ENCODE results near the gene CFAP20DC.

CFAP20DC gene

DNA sequence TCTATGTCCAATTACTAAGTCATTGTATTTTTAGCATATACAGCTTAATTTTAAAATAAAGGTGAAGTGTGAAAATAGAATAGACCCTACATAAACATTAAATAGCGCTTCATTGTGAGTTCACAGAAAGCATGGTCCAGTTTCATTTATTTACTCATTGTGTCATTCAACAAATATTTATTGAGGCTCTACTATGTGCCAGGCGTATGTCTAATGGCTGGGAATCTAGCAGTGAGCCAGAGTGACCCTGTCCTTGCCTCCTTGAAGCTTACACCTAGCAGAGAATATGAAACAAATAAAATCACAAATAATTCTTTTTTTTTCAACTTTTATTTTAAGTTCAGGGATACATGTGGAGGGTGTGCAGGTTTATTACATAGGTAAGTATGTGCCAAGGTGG is 161.7 kb downstream of the CFAP20DC start:
- Histone ChIP-seq H3K27me3 (replicated peaks in 2 of 5; ENCODE audit: control insufficient read depth in 4 of 5, insufficient read depth in 5 of 5, low read length in 4 of 5) (no peaks in the 10 kb centered on the region), H3K4me3 (ENCODE audit: control insufficient read depth in 1 of 7, extremely low read depth in 1 of 7, insufficient read depth in 4 of 7, low read depth in 2 of 7, low read length in 6 of 7) (no peak overlapping the region), H3K36me3 (ENCODE audit: control insufficient read depth in 4 of 4, insufficient read depth in 4 of 4, low read length in 3 of 4) (no peaks in the 10 kb centered on the region), H3K4me1 (ENCODE audit: control extremely low read depth in 1 of 4, control insufficient read depth in 4 of 4, insufficient read depth in 4 of 4, low read length in 3 of 4) (peaks cover 0 to 11% (median 5%) of the 10 kb centered on the region in 4 experiments), H3K9me3 (ENCODE audit: control extremely low read depth in 1 of 5, control insufficient read depth in 4 of 5, insufficient read depth in 2 of 5, low read depth in 1 of 5, low read length in 4 of 5) (no peaks in the 10 kb centered on the region), H3K27ac (ENCODE audit: insufficient read depth in 1 of 2, low read depth in 1 of 2, low read length in 2 of 2, poor library complexity in 1 of 2, severe bottlenecking in 2 of 2) (no peak overlapping the region)
- no peak for DNase-seq
- POLR2A ChIA-PET, result no interaction called here
- CTCF ChIA-PET, result interaction anchor here (0.6 to 1.2 kb wide), 3 partner anchors 16 to 98 kb away, joined by 3 read pairs; no protein-coding TSS in a partner anchor
- no CpG with 5 or more reads among the region's 2 CpGs for WGBS (ENCODE audit: insufficient coverage)

DNA sequence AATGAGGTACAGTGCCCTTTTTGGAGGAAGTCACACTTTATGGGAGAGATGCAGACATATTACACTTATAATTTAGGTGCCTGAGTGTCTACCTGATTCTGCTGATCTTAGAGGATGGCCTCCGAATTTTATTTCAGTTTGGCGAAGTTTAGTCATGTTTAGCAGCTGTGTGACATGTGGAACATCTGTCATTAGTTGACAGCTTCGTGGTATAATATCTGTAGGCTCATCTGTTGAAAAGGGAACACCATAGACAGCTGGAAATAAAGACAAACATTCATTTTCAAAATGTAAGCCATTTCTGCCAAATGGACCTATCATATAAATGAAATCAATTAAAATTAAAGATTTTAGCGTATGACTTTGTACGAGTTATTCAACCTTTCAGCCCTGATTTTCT is 165.4 kb downstream of the CFAP20DC start:
- Histone ChIP-seq H3K27me3 (replicated peaks in 2 of 5; ENCODE audit: control insufficient read depth in 4 of 5, insufficient read depth in 5 of 5, low read length in 4 of 5) (no peaks in the 10 kb centered on the region), H3K36me3 (ENCODE audit: control insufficient read depth in 4 of 4, insufficient read depth in 4 of 4, low read length in 3 of 4) (no peaks in the 10 kb centered on the region), H3K27ac (ENCODE audit: insufficient read depth in 1 of 2, low read depth in 1 of 2, low read length in 2 of 2, poor library complexity in 1 of 2, severe bottlenecking in 2 of 2) (no peak overlapping the region), H3K4me3 (ENCODE audit: control insufficient read depth in 1 of 7, extremely low read depth in 1 of 7, insufficient read depth in 4 of 7, low read depth in 2 of 7, low read length in 6 of 7) (no peak overlapping the region), H3K9me3 (ENCODE audit: control extremely low read depth in 1 of 5, control insufficient read depth in 4 of 5, insufficient read depth in 2 of 5, low read depth in 1 of 5, low read length in 4 of 5) (peaks cover 0 to 1% (median 0%) of the 10 kb centered on the region in 5 experiments), H3K4me1 (ENCODE audit: control extremely low read depth in 1 of 4, control insufficient read depth in 4 of 4, insufficient read depth in 4 of 4, low read length in 3 of 4) (peaks cover 0 to 3% (median 1%) of the 10 kb centered on the region in 4 experiments)
- DNase-seq, result peak; percentile 39 to 94 (median 87)
- WGBS (ENCODE audit: insufficient coverage), result no CpG with 5 or more reads among the region's 5 CpGs
- ChIA-PET CTCF (interaction anchor here (1.0 kb wide), 1 partner anchor 114 kb away, joined by 3 read pairs; no protein-coding TSS in a partner anchor), POLR2A (interaction anchor here (0.6 kb wide), 1 partner anchor 11 kb away, joined by 3 read pairs; no protein-coding TSS in a partner anchor)

DNA sequence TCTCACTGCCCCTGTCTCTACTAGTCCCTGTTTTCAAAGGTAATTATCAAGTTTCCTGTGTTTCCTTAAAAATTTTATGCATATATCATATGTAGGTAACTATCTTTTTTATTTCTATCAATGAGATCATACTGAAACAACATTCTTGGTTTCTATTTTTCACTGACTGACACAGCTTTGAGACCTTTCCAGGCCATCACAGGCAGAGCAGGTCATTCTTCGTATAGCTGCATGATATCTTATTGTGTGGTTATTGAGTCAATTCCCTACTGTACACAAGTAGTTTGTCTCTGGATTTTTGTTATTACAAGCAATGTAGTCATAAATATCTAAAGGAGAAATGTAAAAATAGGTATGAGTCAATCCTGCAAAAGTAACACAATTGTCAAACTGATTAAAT is 169.6 kb downstream of the CFAP20DC start:
- Histone ChIP-seq H3K4me1 (ENCODE audit: control extremely low read depth in 1 of 4, control insufficient read depth in 4 of 4, insufficient read depth in 4 of 4, low read length in 3 of 4) (peaks cover 0 to 3% (median 1%) of the 10 kb centered on the region in 4 experiments), H3K27me3 (replicated peaks in 2 of 5; ENCODE audit: control insufficient read depth in 4 of 5, insufficient read depth in 5 of 5, low read length in 4 of 5) (no peaks in the 10 kb centered on the region), H3K27ac (ENCODE audit: insufficient read depth in 1 of 2, low read depth in 1 of 2, low read length in 2 of 2, poor library complexity in 1 of 2, severe bottlenecking in 2 of 2) (no peak overlapping the region), H3K4me3 (ENCODE audit: control insufficient read depth in 1 of 7, extremely low read depth in 1 of 7, insufficient read depth in 4 of 7, low read depth in 2 of 7, low read length in 6 of 7) (no peak overlapping the region), H3K36me3 (ENCODE audit: control insufficient read depth in 4 of 4, insufficient read depth in 4 of 4, low read length in 3 of 4) (no peaks in the 10 kb centered on the region), H3K9me3 (ENCODE audit: control extremely low read depth in 1 of 5, control insufficient read depth in 4 of 5, insufficient read depth in 2 of 5, low read depth in 1 of 5, low read length in 4 of 5) (peaks cover 0 to 1% (median 0%) of the 10 kb centered on the region in 5 experiments)
- WGBS (ENCODE audit: insufficient coverage), result no CpG with 5 or more reads among the region's 1 CpG
- ChIA-PET POLR2A (interaction anchor here (0.6 kb wide), 1 partner anchor 18 kb away, joined by 4 read pairs; no protein-coding TSS in a partner anchor), CTCF (no interaction called here)
- DNase-seq, result no peak

DNA sequence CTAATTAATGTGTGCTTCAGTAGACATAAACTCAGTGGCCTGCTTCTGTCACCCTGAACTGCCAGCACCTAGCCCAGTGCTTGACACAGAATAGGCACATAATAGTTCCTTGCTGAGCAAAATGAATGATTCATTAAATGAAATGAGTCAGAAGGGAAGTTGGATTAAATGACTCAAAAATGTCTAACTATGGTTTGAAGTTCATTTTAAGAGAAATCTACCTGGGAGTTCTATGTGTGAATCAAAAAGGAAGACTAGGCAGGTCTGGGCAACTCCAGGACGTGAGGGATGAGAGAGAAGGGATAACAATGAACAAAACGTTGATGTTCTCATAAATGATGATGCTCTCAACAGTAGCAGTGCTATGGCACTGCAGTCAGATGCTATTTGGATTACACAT is 175.0 kb downstream of the CFAP20DC start:
- POLR2A ChIA-PET, result no interaction called here
- H3K9me3 ChIP-seq (ENCODE audit: control extremely low read depth in 1 of 5, control insufficient read depth in 4 of 5, insufficient read depth in 2 of 5, low read depth in 1 of 5, low read length in 4 of 5), result no peaks in the 10 kb centered on the region
- 93% methylated on average over 2 of the region's 2 CpGs for WGBS (ENCODE audit: insufficient coverage)
- no peak overlapping the region for H3K4me3 ChIP-seq (ENCODE audit: control insufficient read depth in 1 of 7, extremely low read depth in 1 of 7, insufficient read depth in 4 of 7, low read depth in 2 of 7, low read length in 6 of 7)
- peak in 2 of 3 donors; percentile 20 to 36 for DNase-seq
- no peaks in the 10 kb centered on the region for H3K36me3 ChIP-seq (ENCODE audit: control insufficient read depth in 4 of 4, insufficient read depth in 4 of 4, low read length in 3 of 4)
- H3K27me3 ChIP-seq (replicated peaks in 2 of 5; ENCODE audit: control insufficient read depth in 4 of 5, insufficient read depth in 5 of 5, low read length in 4 of 5), result no peaks in the 10 kb centered on the region
- H3K4me1 ChIP-seq (ENCODE audit: control extremely low read depth in 1 of 4, control insufficient read depth in 4 of 4, insufficient read depth in 4 of 4, low read length in 3 of 4), result peaks cover 0 to 8% (median 0%) of the 10 kb centered on the region in 4 experiments
- H3K27ac ChIP-seq (ENCODE audit: insufficient read depth in 1 of 2, low read depth in 1 of 2, low read length in 2 of 2, poor library complexity in 1 of 2, severe bottlenecking in 2 of 2), result no peak overlapping the region
- CTCF ChIA-PET, result no interaction called here

DNA sequence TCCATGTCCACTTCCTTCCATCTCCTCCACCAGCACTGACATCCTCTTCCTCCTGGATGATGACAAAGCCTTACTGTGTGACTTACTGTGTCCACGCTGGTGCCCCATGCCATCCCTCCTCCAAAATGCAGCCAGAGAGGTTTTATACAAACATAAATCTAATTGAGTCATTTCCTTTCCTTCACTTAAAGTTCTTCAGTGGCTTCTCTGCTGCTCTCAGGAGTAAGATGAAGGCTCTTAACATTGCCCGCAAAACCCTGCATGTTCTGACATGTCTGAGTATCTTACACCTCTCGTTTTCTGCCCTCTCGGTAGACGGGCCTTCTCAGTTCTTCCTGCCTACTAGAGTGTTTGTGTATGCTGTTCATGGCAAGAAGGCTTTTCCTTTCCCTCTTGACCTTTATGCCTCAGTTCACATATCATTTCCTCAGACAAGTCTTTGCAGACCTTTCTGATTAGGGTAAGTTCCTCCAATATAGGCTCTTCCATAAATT is 175.5 kb downstream of the CFAP20DC start:
- no peak overlapping the region for H3K27ac ChIP-seq (ENCODE audit: insufficient read depth in 1 of 2, low read depth in 1 of 2, low read length in 2 of 2, poor library complexity in 1 of 2, severe bottlenecking in 2 of 2)
- ChIA-PET CTCF (no interaction called here), POLR2A (interaction anchor here (0.7 kb wide), 1 partner anchor 207 kb away, joined by 3 read pairs; the partner anchor contains the start of gene FAM3D)
- H3K4me1 ChIP-seq (ENCODE audit: control extremely low read depth in 1 of 4, control insufficient read depth in 4 of 4, insufficient read depth in 4 of 4, low read length in 3 of 4), result peaks cover 0 to 8% (median 0%) of the 10 kb centered on the region in 4 experiments
- peak in 2 of 3 donors; percentile 25 to 45 for DNase-seq
- H3K4me3 ChIP-seq (ENCODE audit: control insufficient read depth in 1 of 7, extremely low read depth in 1 of 7, insufficient read depth in 4 of 7, low read depth in 2 of 7, low read length in 6 of 7), result no peak overlapping the region
- H3K9me3 ChIP-seq (ENCODE audit: control extremely low read depth in 1 of 5, control insufficient read depth in 4 of 5, insufficient read depth in 2 of 5, low read depth in 1 of 5, low read length in 4 of 5), result no peaks in the 10 kb centered on the region
- whole genome bisulfite sequencing (ENCODE audit: insufficient coverage), result 17% methylated on average over 1 of the region's 5 CpGs
- H3K27me3 ChIP-seq (replicated peaks in 2 of 5; ENCODE audit: control insufficient read depth in 4 of 5, insufficient read depth in 5 of 5, low read length in 4 of 5), result no peaks in the 10 kb centered on the region
- no peaks in the 10 kb centered on the region for H3K36me3 ChIP-seq (ENCODE audit: control insufficient read depth in 4 of 4, insufficient read depth in 4 of 4, low read length in 3 of 4)

DNA sequence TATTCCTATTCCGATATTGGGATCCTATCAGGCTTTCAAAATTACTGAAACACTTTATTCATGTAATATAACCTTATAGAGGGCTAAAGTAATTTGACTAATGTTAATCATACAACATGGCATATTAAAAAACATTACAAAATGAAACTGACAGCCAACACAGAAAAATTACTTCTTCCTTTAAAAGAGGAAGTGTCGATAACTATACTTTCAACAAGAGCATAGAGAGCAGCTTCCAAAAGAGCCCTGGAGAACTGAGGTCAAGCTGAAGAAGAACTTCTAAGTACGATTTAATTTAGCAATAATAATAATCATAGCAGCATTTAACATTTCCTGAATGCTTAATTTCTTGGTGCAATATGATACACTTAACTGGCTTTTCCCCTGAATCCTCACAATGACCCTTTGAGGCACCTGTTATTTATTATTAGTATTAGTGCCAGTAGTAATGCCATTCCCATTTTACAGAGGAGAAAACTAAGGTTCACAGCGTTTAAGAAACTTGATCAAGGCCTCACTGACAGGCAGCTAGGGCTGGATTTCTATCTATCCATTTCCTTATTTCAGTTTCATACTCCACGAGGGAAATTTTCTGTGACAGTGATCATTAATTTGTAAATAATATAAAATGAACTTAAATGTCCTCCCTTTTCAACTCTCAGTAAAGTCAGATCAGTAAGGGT is 181.6 kb downstream of the CFAP20DC start:
- H3K4me3 ChIP-seq (ENCODE audit: control insufficient read depth in 1 of 7, extremely low read depth in 1 of 7, insufficient read depth in 4 of 7, low read depth in 2 of 7, low read length in 6 of 7), result peak overlapping the region in 1 of 7 experiments; percentile 13
- CTCF ChIA-PET, result no interaction called here

DNA sequence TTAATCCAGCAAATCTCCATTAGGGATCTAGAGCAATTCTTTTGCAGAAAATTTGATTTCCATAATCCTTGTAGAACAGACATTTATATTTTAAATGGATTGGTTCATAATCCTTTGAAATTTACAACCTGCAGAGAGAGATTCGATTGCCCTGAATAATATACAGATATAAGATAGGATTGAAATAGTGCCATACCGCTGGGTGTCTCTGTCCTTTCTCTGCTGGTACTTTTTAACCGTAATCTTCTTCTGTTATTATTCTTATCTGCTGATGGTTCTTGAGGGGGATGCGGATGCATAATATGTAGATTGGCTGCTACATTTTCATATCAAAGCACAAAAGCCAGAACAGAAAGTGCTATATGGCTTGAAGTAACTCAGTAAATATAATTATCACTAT is 182.2 kb downstream of the CFAP20DC start:
- Histone ChIP-seq H3K4me1 (ENCODE audit: control extremely low read depth in 1 of 4, control insufficient read depth in 4 of 4, insufficient read depth in 4 of 4, low read length in 3 of 4) (peaks cover 0 to 16% (median 5%) of the 10 kb centered on the region in 4 experiments), H3K27me3 (replicated peaks in 2 of 5; ENCODE audit: control insufficient read depth in 4 of 5, insufficient read depth in 5 of 5, low read length in 4 of 5) (no peaks in the 10 kb centered on the region), H3K27ac (ENCODE audit: insufficient read depth in 1 of 2, low read depth in 1 of 2, low read length in 2 of 2, poor library complexity in 1 of 2, severe bottlenecking in 2 of 2) (no peak overlapping the region), H3K9me3 (ENCODE audit: control extremely low read depth in 1 of 5, control insufficient read depth in 4 of 5, insufficient read depth in 2 of 5, low read depth in 1 of 5, low read length in 4 of 5) (no peaks in the 10 kb centered on the region), H3K4me3 (ENCODE audit: control insufficient read depth in 1 of 7, extremely low read depth in 1 of 7, insufficient read depth in 4 of 7, low read depth in 2 of 7, low read length in 6 of 7) (no peak overlapping the region), H3K36me3 (ENCODE audit: control insufficient read depth in 4 of 4, insufficient read depth in 4 of 4, low read length in 3 of 4) (no peaks in the 10 kb centered on the region)
- WGBS (ENCODE audit: insufficient coverage), result no CpG with 5 or more reads among the region's 4 CpGs
- DNase-seq, result no peak
- ChIA-PET POLR2A (no interaction called here), CTCF (no interaction called here)

More for the DNA sequence above, 181.6 kb downstream of the CFAP20DC start:
- DNase-seq, result peak in 2 of 3 donors; percentile 72 to 81
- no peaks in the 10 kb centered on the region for H3K9me3 ChIP-seq (ENCODE audit: control extremely low read depth in 1 of 5, control insufficient read depth in 4 of 5, insufficient read depth in 2 of 5, low read depth in 1 of 5, low read length in 4 of 5)
- POLR2A ChIA-PET, result interaction anchor here (0.6 kb wide), 1 partner anchor 9 kb away, joined by 4 read pairs; no protein-coding TSS in a partner anchor
- no CpG with 5 or more reads among the region's 5 CpGs for WGBS (ENCODE audit: insufficient coverage)
- no peaks in the 10 kb centered on the region for H3K36me3 ChIP-seq (ENCODE audit: control insufficient read depth in 4 of 4, insufficient read depth in 4 of 4, low read length in 3 of 4)
- peaks cover 0 to 14% (median 5%) of the 10 kb centered on the region in 4 experiments for H3K4me1 ChIP-seq (ENCODE audit: control extremely low read depth in 1 of 4, control insufficient read depth in 4 of 4, insufficient read depth in 4 of 4, low read length in 3 of 4)
- peak overlapping the region in 1 of 2 experiments; percentile 14 for H3K27ac ChIP-seq (ENCODE audit: insufficient read depth in 1 of 2, low read depth in 1 of 2, low read length in 2 of 2, poor library complexity in 1 of 2, severe bottlenecking in 2 of 2)
- no peaks in the 10 kb centered on the region for H3K27me3 ChIP-seq (replicated peaks in 2 of 5; ENCODE audit: control insufficient read depth in 4 of 5, insufficient read depth in 5 of 5, low read length in 4 of 5)

Measured in common myeloid progenitor, CD34-positive (primary cell).